GM12872 (cell line): ENCODE data around the gene CCDC120.

Source experiments
- CTCF ChIP-seq: IDR thresholded peaks from 3 replicates; pipeline ENCODE4 v1.5.1; 2011; ENCODE audit warnings: low read depth, mild to moderate bottlenecking, low read length, moderate library complexity; ENCODE audit not compliant: insufficient read depth

Gene CCDC120

GRCh38 chrX:49072712-49073095 lies 13.9 kb downstream of the CCDC120 start:
- no peak for TF ChIP-seq CTCF

GRCh38 chrX:49073601-49074575 lies 15.1 kb downstream of the CCDC120 start, which contains the start of gene PRAF2:
Gene PRAF2, minus strand, starts transcription at chrX:49074002. Its CDS starts 15 bp downstream, at chrX:49073987.
- TF ChIP-seq CTCF = no peak

- no peak for TF ChIP-seq CTCF
These were observed 16.5 kb downstream of the CCDC120 start for GRCh38 chrX:49075347-49075746.

GRCh38 chrX:49077941-49078340 lies 19.1 kb downstream of the CCDC120 start:
- TF ChIP-seq CTCF = no peak

- TF ChIP-seq CTCF = no peak
These were observed 21.0 kb downstream of the CCDC120 start, which contains the start of gene WDR45 for GRCh38 chrX:49079489-49080428. Gene WDR45, minus strand, starts transcription at chrX:49079887. Its CDS starts 1,792 bp downstream, at chrX:49078095.

GRCh38 chrX:49082271-49082871 lies 23.6 kb downstream of the CCDC120 start:
- TF ChIP-seq CTCF = no peak
